ENCODE results near the gene PTPRZ1. TPM values are rescaled to one million over a fixed set of nuclear protein-coding genes. Genes with fewer than 3 reads are reported as not detected.

PTPRZ1 gene
- total RNA-seq = 2.2 TPM

- DNase-seq (ENCODE audit: low spot score) = no peak
Observed at GRCh38 chr7:121872831-121873288, at the start of gene PTPRZ1. Gene PTPRZ1 (plus strand): TSS chr7:121873161. CDS start chr7:121873500, 339 bp downstream.

DNA sequence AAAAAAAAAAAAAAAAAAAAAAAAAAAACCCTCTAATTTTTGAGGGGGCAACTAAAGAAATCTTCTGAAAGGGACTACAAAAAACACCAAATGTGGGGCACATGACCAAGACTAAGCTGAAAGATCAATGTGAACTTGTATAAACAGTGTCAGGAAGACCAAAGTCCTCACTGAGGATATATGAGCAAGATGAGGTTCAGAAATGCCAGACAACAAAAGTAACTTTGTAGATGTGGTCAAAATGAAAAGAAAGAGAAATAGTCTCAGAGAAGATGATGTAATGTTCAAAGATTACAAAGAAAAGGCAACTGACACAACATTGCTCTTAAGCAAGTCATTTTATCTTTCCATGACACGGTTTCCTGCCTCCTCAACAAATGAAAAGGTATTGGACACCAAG lies 48.7 kb upstream of the PTPRZ1 start:
- no peak for DNase-seq (ENCODE audit: low spot score)

DNA sequence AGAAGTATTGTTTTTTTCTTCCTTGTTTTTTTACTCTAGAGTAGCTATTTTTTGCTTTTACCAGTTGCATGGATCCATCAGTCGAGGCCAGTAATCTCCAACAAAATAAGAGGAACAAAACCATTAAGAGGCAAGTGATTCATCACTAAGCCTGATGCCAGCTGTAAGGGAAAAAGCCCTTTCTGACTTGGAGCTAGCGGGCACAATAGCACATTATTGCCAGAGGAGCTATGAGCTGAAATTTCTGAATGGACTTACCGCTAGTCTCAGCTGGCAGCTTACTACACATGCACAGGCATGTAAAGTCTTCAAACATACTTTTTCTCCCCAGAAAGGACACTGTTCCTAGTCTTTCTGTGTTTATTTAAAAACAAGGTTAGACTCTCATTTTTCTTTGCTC lies 41.6 kb upstream of the PTPRZ1 start:
- DNase-seq (ENCODE audit: low spot score) = no peak

GRCh38 chr7:121831801-121832200 lies 41.2 kb upstream of the PTPRZ1 start:
- no peak for DNase-seq (ENCODE audit: low spot score)

GRCh38 chr7:121832347-121832746 lies 40.6 kb upstream of the PTPRZ1 start:
- no peak for DNase-seq (ENCODE audit: low spot score)

DNA sequence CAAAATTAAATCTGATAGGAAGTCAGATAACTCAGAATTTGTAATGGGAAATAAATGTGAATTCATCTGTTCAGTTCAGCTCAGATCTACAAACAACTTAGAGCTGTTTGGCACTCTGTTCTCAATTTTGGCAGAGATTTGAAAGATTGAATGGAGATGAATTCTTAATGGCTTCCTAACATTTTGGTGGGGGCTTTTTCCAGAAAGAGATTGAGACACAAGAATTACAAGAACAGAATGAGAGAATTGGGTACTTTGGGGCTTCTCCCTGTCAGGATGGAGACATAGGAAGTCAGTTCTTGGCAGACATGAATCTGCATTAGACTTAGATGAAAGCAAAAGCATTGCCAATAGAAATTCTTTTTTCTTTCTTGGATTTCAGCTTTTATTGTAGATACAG lies 39.0 kb upstream of the PTPRZ1 start:
- DNase-seq (ENCODE audit: low spot score) = no peak

DNA sequence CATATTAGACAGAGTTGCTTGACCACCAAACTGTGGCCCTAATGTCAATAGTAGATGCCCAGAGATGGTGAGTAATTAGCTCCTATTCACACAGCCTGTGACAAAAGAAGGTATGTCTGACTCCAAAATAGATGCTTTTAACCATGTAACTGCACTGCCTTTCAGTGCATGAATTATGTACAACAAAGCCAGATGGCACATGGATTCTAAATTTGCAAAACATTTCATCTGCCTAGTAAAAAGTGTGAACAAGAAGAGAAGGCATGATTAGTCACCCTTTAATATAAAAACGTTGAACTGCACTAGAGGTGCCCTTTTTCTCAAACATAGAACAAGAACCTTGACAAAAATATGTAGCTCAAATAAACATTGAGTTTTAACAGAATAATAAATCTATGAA lies 35.5 kb upstream of the PTPRZ1 start:
- no peak for DNase-seq (ENCODE audit: low spot score)

- no peak for DNase-seq (ENCODE audit: low spot score)
Observed at GRCh38 chr7:121847041-121847440, 25.9 kb upstream of the PTPRZ1 start.

DNA sequence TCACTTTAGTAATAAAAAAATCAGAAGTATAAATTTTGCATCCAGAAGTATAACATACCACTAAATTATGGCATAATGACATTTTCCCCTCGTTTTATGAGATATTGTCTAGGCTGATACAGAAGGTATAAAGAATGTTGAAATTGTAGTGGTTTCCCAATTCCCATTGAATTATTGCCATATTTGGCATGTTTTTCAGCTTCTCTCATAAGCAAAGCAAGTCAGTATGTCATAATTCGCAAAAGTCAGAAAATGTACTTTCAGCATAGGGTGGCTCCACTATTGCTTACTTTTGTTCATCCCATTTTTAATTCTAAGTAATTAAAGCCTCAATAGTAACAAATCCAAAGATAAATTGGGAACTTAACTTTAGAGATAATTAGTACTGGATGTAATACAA lies 19.7 kb upstream of the PTPRZ1 start:
- no peak for DNase-seq (ENCODE audit: low spot score)

DNA sequence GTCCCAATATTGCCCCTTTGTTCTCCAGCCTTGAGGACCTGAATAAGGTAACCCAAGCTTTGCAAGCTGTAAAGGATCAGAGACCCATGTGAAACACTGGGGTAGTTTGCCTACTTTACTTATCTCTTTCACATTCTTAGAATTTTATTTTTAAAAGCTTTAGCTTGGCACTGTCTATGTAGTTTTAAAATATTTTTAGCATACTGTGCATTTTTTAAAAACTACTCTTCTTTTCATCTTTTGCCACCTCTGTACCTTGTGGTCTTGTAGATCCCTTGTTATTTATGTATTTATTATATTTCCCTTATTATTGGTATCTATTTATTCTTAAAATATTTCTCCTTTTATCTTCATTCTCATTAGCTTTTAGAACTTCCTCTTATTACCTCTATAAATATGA lies 12.0 kb upstream of the PTPRZ1 start:
- no peak for DNase-seq (ENCODE audit: low spot score)

DNA sequence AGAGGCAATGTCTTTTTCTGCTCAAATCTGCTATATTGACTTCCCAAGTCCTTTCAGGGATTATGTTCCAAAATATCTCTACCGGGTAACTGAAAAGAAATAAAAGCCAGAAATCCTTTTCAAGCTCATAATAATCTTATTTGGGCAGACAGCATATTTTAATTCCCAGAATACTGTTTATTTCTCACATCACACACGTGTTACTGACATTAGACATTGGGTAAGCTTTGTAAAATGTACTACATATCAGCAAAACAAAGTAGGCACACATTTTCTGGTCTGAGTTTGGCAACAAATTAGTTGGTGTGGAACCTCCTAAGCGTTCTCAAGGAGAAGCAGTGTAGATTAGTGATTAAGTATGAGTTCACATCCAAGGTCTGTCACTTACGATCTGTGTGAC lies 10.4 kb upstream of the PTPRZ1 start:
- DNase-seq (ENCODE audit: low spot score) = no peak

- no peak for DNase-seq (ENCODE audit: low spot score)
Observed at GRCh38 chr7:121871188-121871587, 1.8 kb upstream of the PTPRZ1 start.

DNA sequence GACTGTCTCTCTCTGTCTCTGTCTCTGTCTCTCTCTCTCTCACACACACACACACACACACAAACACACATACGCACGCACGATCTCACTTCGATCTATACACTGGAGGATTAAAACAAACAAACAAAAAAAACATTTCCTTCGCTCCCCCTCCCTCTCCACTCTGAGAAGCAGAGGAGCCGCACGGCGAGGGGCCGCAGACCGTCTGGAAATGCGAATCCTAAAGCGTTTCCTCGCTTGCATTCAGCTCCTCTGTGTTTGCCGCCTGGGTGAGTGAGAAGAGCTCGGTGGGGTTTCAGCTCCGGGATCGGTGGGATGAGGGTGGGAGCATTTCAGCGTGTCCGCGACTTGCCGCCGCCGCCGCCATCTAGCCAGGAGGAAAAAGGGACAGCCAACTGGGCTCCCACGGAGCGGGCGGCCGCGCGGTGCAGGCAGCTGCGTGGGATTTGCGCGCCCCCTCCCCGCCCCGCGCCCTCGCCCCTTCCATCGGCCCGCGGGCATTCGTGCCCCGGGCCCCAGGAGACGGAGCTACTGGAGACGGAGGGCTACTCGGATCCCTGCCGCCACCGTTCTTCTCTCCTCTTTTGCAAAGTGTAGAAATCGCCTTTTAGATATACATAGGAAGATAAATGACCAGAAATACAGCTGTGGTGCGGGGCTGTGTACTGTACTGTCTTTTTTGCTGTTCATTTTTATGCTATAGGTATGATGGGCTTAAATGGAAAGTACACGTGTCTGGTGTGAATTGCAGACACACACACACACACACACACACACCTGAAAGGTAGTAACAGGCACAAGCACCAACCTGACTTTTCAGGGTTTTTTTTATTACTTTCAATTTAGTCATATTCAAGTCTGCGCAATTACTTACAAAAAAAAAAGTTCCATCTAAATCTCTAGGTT lies 581 bp downstream of the PTPRZ1 start:
- DNase-seq (ENCODE audit: low spot score) = no peak

DNA sequence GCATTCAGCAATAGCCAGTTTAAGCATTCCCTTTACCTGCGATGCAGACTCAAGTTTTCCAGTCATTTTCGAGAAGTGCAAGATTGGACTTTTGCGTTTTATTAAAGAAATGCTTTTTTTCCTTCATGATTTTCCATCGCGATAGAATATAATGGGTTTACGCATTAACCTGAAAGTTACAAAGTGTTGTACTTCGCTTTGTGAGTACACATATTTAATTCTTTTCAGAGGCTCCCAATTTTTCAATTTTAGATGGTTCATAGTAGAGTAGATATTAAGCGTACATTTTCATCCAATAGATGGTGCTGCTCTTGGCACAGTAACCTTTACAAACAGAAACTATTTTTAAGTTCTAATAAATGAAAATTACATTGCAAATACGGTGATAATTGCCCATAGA lies 1.3 kb downstream of the PTPRZ1 start:
- DNase-seq (ENCODE audit: low spot score) = no peak

GRCh38 chr7:121875203-121875602 lies 2.2 kb downstream of the PTPRZ1 start:
- no peak for DNase-seq (ENCODE audit: low spot score)

GRCh38 chr7:121876656-121877500 lies 3.9 kb downstream of the PTPRZ1 start:
- no peak for DNase-seq (ENCODE audit: low spot score)

- DNase-seq (ENCODE audit: low spot score) = no peak
Observed at GRCh38 chr7:121878918-121879464, 6.0 kb downstream of the PTPRZ1 start.

DNA sequence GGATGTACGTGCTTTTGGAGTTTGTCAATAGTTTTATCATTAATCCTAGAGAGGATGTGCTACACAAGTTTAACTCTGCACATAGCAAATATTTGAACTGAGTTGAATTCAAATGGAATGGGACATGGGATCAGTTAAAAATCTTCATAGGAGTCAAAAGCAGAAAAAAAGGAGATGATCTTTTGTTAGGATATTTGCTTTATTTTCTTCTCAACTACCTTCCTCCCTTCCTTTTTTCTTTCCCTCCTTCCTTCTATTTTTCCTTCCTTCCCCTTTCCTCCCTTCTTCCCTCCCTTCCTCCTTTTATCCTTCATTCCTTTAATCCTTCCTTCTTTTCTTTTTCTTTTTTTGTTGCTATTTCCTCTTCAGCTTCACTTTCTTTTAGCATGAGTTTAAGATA lies 6.6 kb downstream of the PTPRZ1 start:
- DNase-seq (ENCODE audit: low spot score) = no peak

DNA sequence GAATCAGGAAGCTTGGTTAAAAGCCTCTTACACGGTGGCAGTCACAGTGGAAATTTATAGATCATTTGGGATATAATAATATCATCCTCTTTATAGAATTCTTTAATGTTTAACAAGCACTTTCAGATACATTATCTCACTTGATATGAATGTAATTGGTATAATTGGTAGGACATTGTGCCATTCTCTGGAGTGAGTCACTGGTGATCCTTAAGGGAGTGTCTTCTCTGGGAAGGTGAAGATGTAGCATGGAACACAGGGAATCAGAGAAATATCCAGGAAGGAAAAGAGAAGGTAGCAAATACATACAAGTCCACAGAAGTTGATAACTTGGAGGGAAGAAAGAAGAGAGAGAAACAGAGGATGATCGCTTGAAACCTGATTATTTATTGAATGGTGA lies 9.8 kb downstream of the PTPRZ1 start:
- no peak for DNase-seq (ENCODE audit: low spot score)

DNA sequence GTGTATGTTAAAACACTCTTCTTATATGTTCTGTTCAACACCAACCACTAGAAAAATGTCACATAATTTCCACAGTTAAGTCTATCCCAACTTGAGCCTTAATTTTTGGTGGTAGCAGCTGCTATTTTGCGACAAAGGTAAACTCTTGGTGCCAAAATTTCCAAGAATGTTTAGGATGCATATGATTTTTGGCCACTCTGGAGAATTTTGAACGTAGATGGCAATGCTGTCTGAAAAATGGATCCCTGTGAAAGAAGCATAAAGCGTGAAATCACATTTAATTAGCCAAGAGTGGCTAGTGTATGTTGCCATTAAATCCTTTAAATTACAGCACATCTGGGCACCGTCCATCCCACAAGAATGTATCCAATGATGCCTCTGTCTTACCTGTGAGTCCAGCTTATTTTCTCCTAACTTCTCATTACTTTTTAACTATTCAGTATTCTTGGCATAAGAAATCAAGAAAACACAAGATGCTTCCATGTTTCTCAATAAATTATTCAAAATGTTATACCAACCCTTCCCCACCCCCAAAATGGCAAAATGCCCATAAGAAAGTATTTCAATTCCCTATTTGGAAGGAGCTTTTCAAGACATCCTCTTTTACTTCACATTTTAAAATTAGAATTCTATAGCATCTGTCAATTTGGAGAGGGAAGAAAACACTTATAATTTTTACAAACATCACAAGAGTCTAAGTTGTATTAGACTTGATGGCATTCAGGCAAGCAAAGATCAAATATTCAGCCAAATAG lies 12.4 kb downstream of the PTPRZ1 start:
- no peak for DNase-seq (ENCODE audit: low spot score)

- DNase-seq (ENCODE audit: low spot score) = no peak
Observed at GRCh38 chr7:121887634-121888033, 14.7 kb downstream of the PTPRZ1 start.

DNA sequence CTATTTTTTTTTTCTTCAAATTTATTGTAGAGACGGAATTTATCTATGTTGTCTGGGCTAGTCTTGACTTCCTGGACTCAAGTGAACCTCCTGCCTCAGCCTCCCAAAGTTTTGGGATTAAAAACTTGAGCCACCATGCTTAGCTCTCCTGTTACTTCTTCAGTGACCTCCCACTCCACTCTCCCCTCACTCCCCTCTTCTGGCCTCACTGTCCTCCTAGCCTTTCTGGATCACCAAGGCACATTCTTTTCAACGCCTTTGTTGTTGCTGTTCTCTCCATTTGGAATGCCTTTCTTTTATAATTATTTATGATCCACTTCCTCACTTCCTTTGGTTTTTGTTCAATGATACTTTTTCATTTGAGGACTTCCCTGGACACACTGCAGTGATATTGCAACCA lies 17.9 kb downstream of the PTPRZ1 start:
- DNase-seq (ENCODE audit: low spot score) = no peak
